ENCODE measurements around the gene CPSF4L.

GRCh38 chr17:73203788-73204479 lies 57.7 kb downstream of the CPSF4L start:
- no peak for TF ChIP-seq CTCF (IDR thresholded peaks at IDR 0.05)
- TF ChIP-seq POLR2A (IDR thresholded peaks at IDR 0.05): no peak

All from adrenal gland (tissue), 5 donors.